HFFc6 (cell line): ENCODE measurements around the gene CNP. TPM values are rescaled to one million over a fixed set of nuclear protein-coding genes. Genes with fewer than 3 reads are reported as not detected.

ENCODE experiments used
- DNase-seq: peaks from one replicate; pipeline ENCODE4 v3.0.0-alpha.2; 2018
- H3K27ac Mint-ChIP-seq: 2 replicates; pipeline ENCODE4 v1.8.0; 2020; ENCODE audit warnings: mild to moderate bottlenecking, mixed read lengths
- H3K27me3 Mint-ChIP-seq: 2 replicates; pipeline ENCODE4 v1.8.0; 2021; ENCODE audit warnings: mild to moderate bottlenecking, moderate library complexity, mixed read lengths; ENCODE audit not compliant: insufficient read depth
- H3K36me3 Mint-ChIP-seq: 2 replicates; pipeline ENCODE4 v1.8.0; 2021; ENCODE audit warnings: low read depth, mixed read lengths
- H3K4me1 Mint-ChIP-seq: 2 replicates; pipeline ENCODE4 v1.8.0; 2020; ENCODE audit warnings: low read depth, mixed read lengths
- H3K4me3 Mint-ChIP-seq: 2 replicates; pipeline ENCODE4 v1.8.0; 2020; ENCODE audit warnings: mild to moderate bottlenecking, moderate library complexity, mixed read lengths
- H3K9me3 Mint-ChIP-seq: 2 replicates; pipeline ENCODE4 v1.8.0; 2020; ENCODE audit warnings: mild to moderate bottlenecking, mixed read lengths
- CTCF ChIP-seq: fragments of 200-600 bp; sonication (generic); IDR thresholded peaks from 2 replicates; pipeline ENCODE4 v1.5.0; 2021; ENCODE audit warnings: antibody characterized with exemption, mild to moderate bottlenecking
- total RNA-seq, 6 experiments: library from RNA; stranded (reverse); fragmentation: NEBNext Ultra II Directional; extraction: Animal tissue kit (Norgen Biotek cat#: 25700); gene quantifications; 2 replicates in 1 of 6; 3 replicates in 5 of 6; pipeline ENCODE4 v1.2.3, GENCODE V29; 2021

Gene CNP
- total RNA-seq, 6 experiments from 2014 or later = 105 to 118 (median 111) TPM

- Mint-ChIP-seq H3K27me3 (peaks cover 3% of the 10 kb centered on the region), H3K9me3 (no peaks in the 10 kb centered on the region), H3K36me3 (peaks cover 16% of the 10 kb centered on the region), H3K4me1 (peaks cover 33% of the 10 kb centered on the region), H3K27ac (peak overlapping the region; percentile 26), H3K4me3 (peak overlapping the region; percentile 97)
- peak; percentile 7 for DNase-seq
- no peak for TF ChIP-seq CTCF
Measured at GRCh38 chr17:41919840-41920579, 46.6 kb upstream of the CNP start.

GRCh38 chr17:41920580-41920955, 46.0 kb upstream of the CNP start:
- no peak overlapping the region for H3K27ac Mint-ChIP-seq
- H3K4me3 Mint-ChIP-seq = no peak overlapping the region
- TF ChIP-seq CTCF = no peak

GRCh38 chr17:41925991-41926590, 40.5 kb upstream of the CNP start:
- no peak overlapping the region for H3K27ac Mint-ChIP-seq
- H3K4me3 Mint-ChIP-seq = no peak overlapping the region
- no peaks in the 10 kb centered on the region for H3K36me3 Mint-ChIP-seq
- no peaks in the 10 kb centered on the region for H3K9me3 Mint-ChIP-seq
- TF ChIP-seq CTCF = no peak
- peaks cover 22% of the 10 kb centered on the region for H3K4me1 Mint-ChIP-seq
- DNase-seq = no peak
- H3K27me3 Mint-ChIP-seq = no peaks in the 10 kb centered on the region

More at GRCh38 chr17:41920580-41920955, 46.0 kb upstream of the CNP start:
- Mint-ChIP-seq H3K36me3 (peaks cover 14% of the 10 kb centered on the region), H3K9me3 (no peaks in the 10 kb centered on the region), H3K4me1 (peaks cover 27% of the 10 kb centered on the region), H3K27me3 (peaks cover 3% of the 10 kb centered on the region)
- no peak for DNase-seq

- Mint-ChIP-seq H3K9me3 (no peaks in the 10 kb centered on the region), H3K4me3 (peak overlapping the region; percentile 95), H3K36me3 (no peaks in the 10 kb centered on the region)
Measured at GRCh38 chr17:41928693-41929251, 37.8 kb upstream of the CNP start.

More at GRCh38 chr17:41928693-41929251, 37.8 kb upstream of the CNP start:
- H3K27ac Mint-ChIP-seq = peak overlapping the region; percentile 99
- no peak for TF ChIP-seq CTCF
- H3K4me1 Mint-ChIP-seq = peaks cover 22% of the 10 kb centered on the region
- no peak for DNase-seq
- H3K27me3 Mint-ChIP-seq = no peaks in the 10 kb centered on the region; the same call in none of the 2 replicates
